K562 (cell line): ENCODE results near the gene SOWAHB. TPM values are rescaled to one million over a fixed set of nuclear protein-coding genes. Genes with fewer than 3 reads are reported as not detected.

Experiments used
- BMI1 ChIP-seq: fragments of 150-350 bp; IDR thresholded peaks from 2 replicates; pipeline ENCODE4 v1.6.1; 2014; ENCODE audit warnings: low read length
- E2F6 ChIP-seq, 2 experiments: IDR thresholded peaks; 2 replicates each; pipeline ENCODE4 v1.6.1; 2011; ENCODE audit warnings: borderline replicate concordance in 1 of 2, control low read depth in 1 of 2, low read depth in 1 of 2, low read length in 1 of 2, mild to moderate bottlenecking in 1 of 2, mixed read lengths in 1 of 2, moderate library complexity in 1 of 2; ENCODE audit not compliant: insufficient read depth in 1 of 2, insufficient read length in 1 of 2, poor library complexity in 1 of 2, severe bottlenecking in 1 of 2; ENCODE audit errors: extremely low read depth in 1 of 2
- FOXJ3 ChIP-seq: sonication (generic); formaldehyde crosslinking; IDR thresholded peaks from 2 replicates; pipeline ENCODE4 v1.4.0; 2020; ENCODE audit warnings: mild to moderate bottlenecking, missing genetic modification reagents
- GABPA ChIP-seq: fragments of 200-800 bp; sonication (Bioruptor generic); conservative IDR thresholded peaks from 2 replicates; pipeline ENCODE4 v1.6.1; 2016; ENCODE audit warnings: low read depth, missing genetic modification characterization, missing compliant biosample characterization
- GATA2 ChIP-seq: sonication (generic); formaldehyde crosslinking; IDR thresholded peaks from 2 replicates; pipeline ENCODE4 v1.4.0; 2020; ENCODE audit warnings: mild to moderate bottlenecking, missing genetic modification reagents
- MTA3 ChIP-seq: fragments of 450-650 bp; formaldehyde crosslinking; IDR thresholded peaks from 2 replicates; pipeline ENCODE4 v1.6.1; 2017; ENCODE audit warnings: mild to moderate bottlenecking, borderline replicate concordance
- MYBL2 ChIP-seq, 2 experiments: fragments of 450-650 bp in 1 of 2; sonication (generic) in 1 of 2; formaldehyde crosslinking in 1 of 2; IDR thresholded peaks; 2 replicates each; pipeline versions ENCODE4 v1.6.1 to v1.8.1; 2017 to 2022; ENCODE audit warnings: borderline replicate concordance in 1 of 2, inconsistent platforms in 1 of 2, low read depth in 1 of 2, mild to moderate bottlenecking in 1 of 2, missing genetic modification reagents in 1 of 2, moderate library complexity in 1 of 2
- ZNF639 ChIP-seq, 2 experiments: fragments of 200-800 bp in 1 of 2; sonication (Bioruptor generic) in 1 of 2; sonication (generic) in 1 of 2; formaldehyde crosslinking in 1 of 2; IDR thresholded peaks in 1 of 2; conservative IDR thresholded peaks in 1 of 2; 2 replicates each; pipeline versions ENCODE4 v1.5.0 to v1.6.1; 2016 to 2020; ENCODE audit warnings: missing compliant biosample characterization in 1 of 2, missing genetic modification characterization in 1 of 2, missing genetic modification reagents in 1 of 2
- polyA plus RNA-seq, 8 experiments: library from polyadenylated mRNA; depleted of rRNA in 4 of 8; stranded (reverse) in 5 of 8; unstranded in 3 of 8; fragments of >200 nt; fragmentation: Nextera tagmentation in 2 of 8; fragmentation: Illumina TruSeq in 1 of 8; extraction: Ambion mirVana in 2 of 8; extraction: Trizol in 1 of 8; gene quantifications; 2 replicates each; pipeline versions ENCODE4 v1.2.1 to v1.2.3, GENCODE V29; 2011 to 2014; ENCODE audit warnings: inconsistent platforms in 1 of 8, missing spikeins in 1 of 8
- total RNA-seq, 7 experiments: library from RNA; depleted of rRNA in 6 of 7; stranded (reverse); fragments of >200 nt in 6 of 7; fragmentation: Illumina TruSeq in 2 of 7; extraction: Trizol in 2 of 7; gene quantifications; 2 replicates each; pipeline versions ENCODE4 v1.2.1 to v1.2.3, GENCODE V29; 2011 to 2021; ENCODE audit warnings: low replicate concordance in 1 of 7
- TF ChIP-seq, protein P1 (sequence below), 2 experiments: fragments of 450-650 bp; formaldehyde crosslinking in 1 of 2; IDR thresholded peaks; 2 replicates each; pipeline versions ENCODE4 v1.4.0 to v1.6.1; 2014 to 2020; ENCODE audit warnings: mild to moderate bottlenecking in 2 of 2, borderline replicate concordance in 1 of 2, low read depth in 1 of 2
- TF ChIP-seq, protein P2 (sequence below): fragments of 250-450 bp; sonication (Bioruptor Pico); IDR thresholded peaks from 2 replicates; pipeline ENCODE4 v1.5.0; 2021; ENCODE audit warnings: mild to moderate bottlenecking, borderline replicate concordance
- TF ChIP-seq, protein P3 (sequence below): sonication (generic); formaldehyde crosslinking; IDR thresholded peaks from 2 replicates; pipeline ENCODE4 v1.8.1; 2022; ENCODE audit warnings: missing genetic modification reagents

The SOWAHB gene
- total and polyA plus RNA-seq, 9 of the 15 experiments (the other 6 are each of a cell fraction or from before 2014, with no cell fraction given): not detected

DNA sequence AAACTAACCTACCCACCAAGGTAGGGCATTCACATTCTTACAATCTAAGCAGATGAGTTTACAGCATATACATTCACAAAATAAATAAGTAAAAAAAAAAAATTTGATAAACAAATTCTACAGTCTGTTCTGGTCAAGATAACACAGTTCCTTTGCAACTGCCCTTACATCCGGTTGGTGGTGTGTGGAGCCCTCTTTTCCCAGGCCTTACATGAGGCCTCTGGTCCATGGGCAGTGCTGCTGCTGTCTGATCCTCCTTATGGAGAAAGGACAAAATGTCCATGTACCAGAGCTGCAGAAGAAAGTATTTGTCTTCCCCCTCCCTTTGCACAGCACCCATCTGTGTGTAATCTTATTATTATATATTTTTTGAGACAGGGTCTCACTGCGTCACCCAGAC, 49.4 kb upstream of the SOWAHB start (continued):
- TF ChIP-seq, protein P1, sequence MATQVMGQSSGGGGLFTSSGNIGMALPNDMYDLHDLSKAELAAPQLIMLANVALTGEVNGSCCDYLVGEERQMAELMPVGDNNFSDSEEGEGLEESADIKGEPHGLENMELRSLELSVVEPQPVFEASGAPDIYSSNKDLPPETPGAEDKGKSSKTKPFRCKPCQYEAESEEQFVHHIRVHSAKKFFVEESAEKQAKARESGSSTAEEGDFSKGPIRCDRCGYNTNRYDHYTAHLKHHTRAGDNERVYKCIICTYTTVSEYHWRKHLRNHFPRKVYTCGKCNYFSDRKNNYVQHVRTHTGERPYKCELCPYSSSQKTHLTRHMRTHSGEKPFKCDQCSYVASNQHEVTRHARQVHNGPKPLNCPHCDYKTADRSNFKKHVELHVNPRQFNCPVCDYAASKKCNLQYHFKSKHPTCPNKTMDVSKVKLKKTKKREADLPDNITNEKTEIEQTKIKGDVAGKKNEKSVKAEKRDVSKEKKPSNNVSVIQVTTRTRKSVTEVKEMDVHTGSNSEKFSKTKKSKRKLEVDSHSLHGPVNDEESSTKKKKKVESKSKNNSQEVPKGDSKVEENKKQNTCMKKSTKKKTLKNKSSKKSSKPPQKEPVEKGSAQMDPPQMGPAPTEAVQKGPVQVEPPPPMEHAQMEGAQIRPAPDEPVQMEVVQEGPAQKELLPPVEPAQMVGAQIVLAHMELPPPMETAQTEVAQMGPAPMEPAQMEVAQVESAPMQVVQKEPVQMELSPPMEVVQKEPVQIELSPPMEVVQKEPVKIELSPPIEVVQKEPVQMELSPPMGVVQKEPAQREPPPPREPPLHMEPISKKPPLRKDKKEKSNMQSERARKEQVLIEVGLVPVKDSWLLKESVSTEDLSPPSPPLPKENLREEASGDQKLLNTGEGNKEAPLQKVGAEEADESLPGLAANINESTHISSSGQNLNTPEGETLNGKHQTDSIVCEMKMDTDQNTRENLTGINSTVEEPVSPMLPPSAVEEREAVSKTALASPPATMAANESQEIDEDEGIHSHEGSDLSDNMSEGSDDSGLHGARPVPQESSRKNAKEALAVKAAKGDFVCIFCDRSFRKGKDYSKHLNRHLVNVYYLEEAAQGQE (IDR thresholded peaks at IDR 0.05; ENCODE audit: borderline replicate concordance): peak; percentile 36; the same call in 1 of the 2 replicates
- TF ChIP-seq, protein P1 (CRISPR knock-in tag; IDR thresholded peaks at IDR 0.05; ENCODE audit: low read depth): no peak
- TF ChIP-seq, protein P2, sequence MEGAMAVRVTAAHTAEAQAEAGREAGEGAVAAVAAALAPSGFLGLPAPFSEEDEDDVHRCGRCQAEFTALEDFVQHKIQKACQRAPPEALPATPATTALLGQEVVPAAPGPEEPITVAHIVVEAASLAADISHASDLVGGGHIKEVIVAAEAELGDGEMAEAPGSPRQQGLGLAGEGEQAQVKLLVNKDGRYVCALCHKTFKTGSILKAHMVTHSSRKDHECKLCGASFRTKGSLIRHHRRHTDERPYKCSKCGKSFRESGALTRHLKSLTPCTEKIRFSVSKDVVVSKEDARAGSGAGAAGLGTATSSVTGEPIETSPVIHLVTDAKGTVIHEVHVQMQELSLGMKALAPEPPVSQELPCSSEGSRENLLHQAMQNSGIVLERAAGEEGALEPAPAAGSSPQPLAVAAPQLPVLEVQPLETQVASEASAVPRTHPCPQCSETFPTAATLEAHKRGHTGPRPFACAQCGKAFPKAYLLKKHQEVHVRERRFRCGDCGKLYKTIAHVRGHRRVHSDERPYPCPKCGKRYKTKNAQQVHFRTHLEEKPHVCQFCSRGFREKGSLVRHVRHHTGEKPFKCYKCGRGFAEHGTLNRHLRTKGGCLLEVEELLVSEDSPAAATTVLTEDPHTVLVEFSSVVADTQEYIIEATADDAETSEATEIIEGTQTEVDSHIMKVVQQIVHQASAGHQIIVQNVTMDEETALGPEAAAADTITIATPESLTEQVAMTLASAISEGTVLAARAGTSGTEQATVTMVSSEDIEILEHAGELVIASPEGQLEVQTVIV (CRISPR knock-in tag): no peak
- TF ChIP-seq, protein P3, sequence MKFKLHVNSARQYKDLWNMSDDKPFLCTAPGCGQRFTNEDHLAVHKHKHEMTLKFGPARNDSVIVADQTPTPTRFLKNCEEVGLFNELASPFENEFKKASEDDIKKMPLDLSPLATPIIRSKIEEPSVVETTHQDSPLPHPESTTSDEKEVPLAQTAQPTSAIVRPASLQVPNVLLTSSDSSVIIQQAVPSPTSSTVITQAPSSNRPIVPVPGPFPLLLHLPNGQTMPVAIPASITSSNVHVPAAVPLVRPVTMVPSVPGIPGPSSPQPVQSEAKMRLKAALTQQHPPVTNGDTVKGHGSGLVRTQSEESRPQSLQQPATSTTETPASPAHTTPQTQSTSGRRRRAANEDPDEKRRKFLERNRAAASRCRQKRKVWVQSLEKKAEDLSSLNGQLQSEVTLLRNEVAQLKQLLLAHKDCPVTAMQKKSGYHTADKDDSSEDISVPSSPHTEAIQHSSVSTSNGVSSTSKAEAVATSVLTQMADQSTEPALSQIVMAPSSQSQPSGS: no peak
- TF ChIP-seq BMI1 (no peak), ZNF639 (CRISPR knock-in tag; conservative IDR thresholded peaks at IDR 0.05 in 1 of 2, IDR thresholded peaks at IDR 0.05 in 1 of 2) (no peak), MYBL2 (IDR thresholded peaks at IDR 0.05; ENCODE audit: low read depth) (no peak), MYBL2 (CRISPR knock-in tag; IDR thresholded peaks at IDR 0.05; ENCODE audit: borderline replicate concordance) (no peak), GABPA (tag) (no peak), E2F6 (IDR thresholded peaks at IDR 0.05; ENCODE audit: borderline replicate concordance in 1 of 2, extremely low read depth in 1 of 2, insufficient read depth in 1 of 2, insufficient read length in 1 of 2, low read depth in 1 of 2, low read length in 1 of 2, poor library complexity in 1 of 2, severe bottlenecking in 1 of 2) (no peak), FOXJ3 (no peak), MTA3 (no peak), GATA2 (CRISPR knock-in tag) (no peak)
